Body of pancreas (tissue), 4 donors: ENCODE measurements around the gene MVP. TPM values are rescaled to one million over a fixed set of nuclear protein-coding genes. Genes with fewer than 3 reads are reported as not detected.
"Not testable (repeated sequence)": the region's sequence is repeated elsewhere in the genome, so short reads cannot be mapped to it uniquely, and the experiment has no call there.

Source experiments
- ATAC-seq: fragments of 150-250 bp; one replicate; pipeline ENCODE4 v1.9.1; 2016
- DNase-seq, 4 donors: peaks; one replicate each; pipeline ENCODE4 v3.0.0-alpha.2; 2019
- H3K27ac ChIP-seq, 4 donors: fragments of 200-600 bp; sonication (generic); 1 replicate in 3 of 4; 2 replicates in 1 of 4; pipeline versions ENCODE4 v1.5.1 to v1.6.1; 2016 to 2019; ENCODE audit warnings: mild to moderate bottlenecking in 1 of 4, mixed read lengths in 1 of 4, moderate library complexity in 1 of 4
- H3K27me3 ChIP-seq, 2 donors: fragments of 200-600 bp; sonication (generic); one replicate each; pipeline ENCODE4 v1.6.0; 2016; ENCODE audit warnings: mild to moderate bottlenecking in 1 of 2
- H3K36me3 ChIP-seq, 2 donors: fragments of 200-600 bp; sonication (generic); replicated peaks in 1 of 2; 2 replicates each; pipeline ENCODE4 v1.5.1; 2016; ENCODE audit warnings: low read depth in 2 of 2; ENCODE audit not compliant: insufficient read depth in 1 of 2
- H3K4me1 ChIP-seq: fragments of 200-600 bp; sonication (generic); one replicate; pipeline ENCODE4 v1.6.0; 2016
- H3K4me3 ChIP-seq, 2 donors: fragments of 200-600 bp; sonication (generic); 1 replicate in 1 of 2; 2 replicates in 1 of 2; pipeline ENCODE4 v1.5.1; 2016 to 2019
- H3K9me3 ChIP-seq, 3 donors: fragments of 200-600 bp; sonication (generic); 1 replicate in 2 of 3; 2 replicates in 1 of 3; pipeline ENCODE4 v1.5.1; 2016
- CTCF ChIP-seq, 7 experiments: fragments of 450-650 bp in 4 of 7; fragments of 200-600 bp in 3 of 7; sonication (generic) in 3 of 7; IDR thresholded peaks; one replicate each; pipeline ENCODE4 v1.5.1; 2016 to 2019; ENCODE audit warnings: antibody characterized with exemption in 7 of 7
- POLR2A ChIP-seq, 3 donors: fragments of 450-650 bp; IDR thresholded peaks; one replicate each; pipeline ENCODE4 v1.6.1; 2016; ENCODE audit warnings: antibody characterized with exemption in 3 of 3, mild to moderate bottlenecking in 2 of 3
- WGBS, 2 donors: methylation state at CpG; one replicate each; pipeline ENCODE4 v1.1.5; 2017; 5-methylcytosine and 5-hydroxymethylcytosine counted together
- intact Hi-C: fragments of 100-400 bp; cut with DNase I; formaldehyde crosslinking; loops from one replicate; pipeline ENCODE4 v1.15.1; 2023
- total RNA-seq, 2 donors: library from RNA; depleted of rRNA; stranded (reverse); fragments of >200 nt; gene quantifications; one replicate each; pipeline ENCODE4 v1.1.0, GENCODE V29; 2016

The MVP gene
- total RNA-seq, 2 donors from 2014 or later, result 75.5 to 139 TPM

GRCh38 chr16:29831490-29831889 is 11.2 kb downstream of the MVP start:
- H3K4me3 ChIP-seq, result no peak overlapping the region
- DNase-seq, result peak; percentile 81 to 94 (median 92)
- 12 to 48% methylated on average over 2 of the region's 2 CpGs for WGBS, 2 donors
- no peaks in the 10 kb centered on the region for H3K27me3 ChIP-seq
- peaks cover 55% of the 10 kb centered on the region for H3K4me1 ChIP-seq
- no peak for TF ChIP-seq POLR2A (IDR thresholded peaks at IDR 0.05)
- TF ChIP-seq CTCF (IDR thresholded peaks at IDR 0.05), result no peak
- H3K9me3 ChIP-seq, result no peaks in the 10 kb centered on the region
- H3K36me3 ChIP-seq, result peaks cover 9 to 13% of the 10 kb centered on the region in 2 donors
- intact Hi-C loops, result no loop called here
- peak overlapping the region in 2 of 4 donors; percentile 29 to 69 for H3K27ac ChIP-seq
- ATAC-seq, result peak; percentile 77

GRCh38 chr16:29833219-29833618 is 13.0 kb downstream of the MVP start:
- H3K4me1 ChIP-seq, result peaks cover 38% of the 10 kb centered on the region
- not testable (repeated sequence) for ATAC-seq
- WGBS, 2 donors, result 91 to 98% methylated on average over 4 of the region's 4 CpGs

GRCh38 chr16:29834079-29834478 is 13.8 kb downstream of the MVP start:
- H3K4me1 ChIP-seq, result peaks cover 29% of the 10 kb centered on the region
- no peak overlapping the region for H3K27ac ChIP-seq
- intact Hi-C loops, result no loop called here
- H3K27me3 ChIP-seq, result no peaks in the 10 kb centered on the region
- DNase-seq, result no peak
- no peak for TF ChIP-seq POLR2A (IDR thresholded peaks at IDR 0.05)
- no peak for TF ChIP-seq CTCF (IDR thresholded peaks at IDR 0.05)
- H3K9me3 ChIP-seq, result no peaks in the 10 kb centered on the region
- no peak overlapping the region for H3K4me3 ChIP-seq
- 95 to 97% methylated on average over 5 of the region's 5 CpGs for WGBS, 2 donors
- peaks cover 13 to 33% of the 10 kb centered on the region in 2 donors for H3K36me3 ChIP-seq
- ATAC-seq, result no peak

More at GRCh38 chr16:29833219-29833618, 13.0 kb downstream of the MVP start:
- H3K9me3 ChIP-seq, H3K27ac ChIP-seq, DNase-seq, H3K4me3 ChIP-seq, H3K27me3 ChIP-seq, intact Hi-C loops: not testable (repeated sequence)
- H3K36me3 ChIP-seq, result peaks cover 13 to 29% of the 10 kb centered on the region in 2 donors

- H3K36me3 ChIP-seq, result peaks cover 13 to 41% of the 10 kb centered on the region in 2 donors
- intact Hi-C loops, result no loop called here
- TF ChIP-seq POLR2A (IDR thresholded peaks at IDR 0.05), result no peak
- TF ChIP-seq CTCF (IDR thresholded peaks at IDR 0.05), result no peak
- H3K27ac ChIP-seq, result no peak overlapping the region
- peaks cover 11% of the 10 kb centered on the region for H3K4me1 ChIP-seq
- H3K4me3 ChIP-seq, result no peak overlapping the region
- no peaks in the 10 kb centered on the region for H3K27me3 ChIP-seq
- 92 to 94% methylated on average over 7 of the region's 7 CpGs for WGBS, 2 donors
- H3K9me3 ChIP-seq, result no peaks in the 10 kb centered on the region
- no peak for ATAC-seq
- no peak for DNase-seq
Observed at GRCh38 chr16:29835926-29836325, 15.7 kb downstream of the MVP start.

- Histone ChIP-seq H3K9me3 (no peaks in the 10 kb centered on the region), H3K27me3 (no peaks in the 10 kb centered on the region), H3K27ac (no peak overlapping the region), H3K36me3 (peaks cover 14 to 45% of the 10 kb centered on the region in 2 donors), H3K4me1 (peaks cover 4% of the 10 kb centered on the region), H3K4me3 (no peak overlapping the region)
- DNase-seq (no peak), ATAC-seq (no peak)
- no peak for TF ChIP-seq CTCF (IDR thresholded peaks at IDR 0.05)
- TF ChIP-seq POLR2A (IDR thresholded peaks at IDR 0.05), result no peak
- WGBS, 2 donors, result 85 to 87% methylated on average over 4 to 14 of the region's 15 CpGs
- intact Hi-C loops, result no loop called here
Observed at GRCh38 chr16:29836623-29837022, 16.4 kb downstream of the MVP start.
